Lower leg skin (tissue), 4 donors: ENCODE measurements around the gene RGL3. TPM values are rescaled to one million over a fixed set of nuclear protein-coding genes. Genes with fewer than 3 reads are reported as not detected.

Experiments used
- DNase-seq, 2 donors: peaks; one replicate each; pipeline ENCODE4 v3.0.0-alpha.2; 2019; ENCODE audit warnings: low spot score in 2 of 2
- H3K4me3 ChIP-seq: fragments of 200-600 bp; sonication (generic); 2 replicates; pipeline ENCODE4 v1.5.1; 2017; ENCODE audit warnings: mild to moderate bottlenecking, low read depth; ENCODE audit not compliant: poor library complexity, severe bottlenecking
- CTCF ChIP-seq, 3 donors: fragments of 450-650 bp; IDR thresholded peaks; one replicate each; pipeline ENCODE4 v1.5.1; 2016; ENCODE audit warnings: antibody characterized with exemption in 3 of 3, mild to moderate bottlenecking in 3 of 3, moderate library complexity in 2 of 3
- POLR2A ChIP-seq, 2 donors: fragments of 450-650 bp; IDR thresholded peaks; one replicate each; pipeline ENCODE4 v1.6.1; 2016 to 2017; ENCODE audit warnings: antibody characterized with exemption in 2 of 2, mild to moderate bottlenecking in 1 of 2, moderate library complexity in 1 of 2
- WGBS, 2 donors: methylation state at CpG; one replicate each; pipeline ENCODE4 v1.1.5; 2018; 5-methylcytosine and 5-hydroxymethylcytosine counted together
- intact Hi-C: fragments of 100-400 bp; cut with DNase I; formaldehyde crosslinking; loops from one replicate; pipeline ENCODE4 v1.15.0; 2023; ENCODE audit warnings: low total_unique reads
- total RNA-seq, 4 donors: library from RNA; depleted of rRNA; stranded (reverse); fragments of >200 nt; gene quantifications; one replicate each; pipeline ENCODE4 v1.1.0, GENCODE V29; 2016

Gene RGL3
- total RNA-seq, 4 donors from 2014 or later: 0.17 to 6.3 (median 1.6) TPM

GRCh38 chr19:11450570-11451326 lies 31.6 kb upstream of the RGL3 start:
- intact Hi-C loops: no loop called here
- no peak for DNase-seq
- WGBS, 2 donors: 89 to 90% methylated on average over 20 to 21 of the region's 21 CpGs
- no peak for TF ChIP-seq POLR2A (IDR thresholded peaks at IDR 0.05)
- TF ChIP-seq CTCF (IDR thresholded peaks at IDR 0.05): no peak
- no peak overlapping the region for H3K4me3 ChIP-seq

GRCh38 chr19:11448923-11449554 lies 29.9 kb upstream of the RGL3 start:
- no peak for DNase-seq
- WGBS, 2 donors: 91 to 93% methylated on average over 31 of the region's 31 CpGs
- no peak for TF ChIP-seq POLR2A (IDR thresholded peaks at IDR 0.05)
- no peak for TF ChIP-seq CTCF (IDR thresholded peaks at IDR 0.05)
- no peak overlapping the region for H3K4me3 ChIP-seq
- intact Hi-C loops: no loop called here

- WGBS, 2 donors: 84 to 88% methylated on average over 12 to 13 of the region's 13 CpGs
- DNase-seq: no peak
- H3K4me3 ChIP-seq: no peak overlapping the region
- TF ChIP-seq CTCF (IDR thresholded peaks at IDR 0.05) (no peak), POLR2A (IDR thresholded peaks at IDR 0.05) (no peak)
- intact Hi-C loops: no loop called here
Measured at GRCh38 chr19:11448410-11448809, 29.3 kb upstream of the RGL3 start.

GRCh38 chr19:11447347-11448262 lies 28.5 kb upstream of the RGL3 start:
- 94% methylated on average over 33 of the region's 35 CpGs for WGBS, 2 donors
- TF ChIP-seq CTCF (IDR thresholded peaks at IDR 0.05) (no peak), POLR2A (IDR thresholded peaks at IDR 0.05) (no peak)
- intact Hi-C loops: no loop called here
- no peak overlapping the region for H3K4me3 ChIP-seq
- no peak for DNase-seq

GRCh38 chr19:11446652-11447301 lies 27.7 kb upstream of the RGL3 start:
- 52 to 73% methylated on average over 13 to 23 of the region's 23 CpGs for whole genome bisulfite sequencing, 2 donors
- DNase-seq: no peak
- H3K4me3 ChIP-seq: no peak overlapping the region
- TF ChIP-seq POLR2A (IDR thresholded peaks at IDR 0.05) (no peak), CTCF (IDR thresholded peaks at IDR 0.05) (no peak)
- intact Hi-C loops: no loop called here
